PC-3 (cell line): ENCODE data around the gene ACAN. TPM values are rescaled to one million over a fixed set of nuclear protein-coding genes. Genes with fewer than 3 reads are reported as not detected.
A peak's percentile ranks its signal among the peaks of the same experiment; 100 is the strongest.

ENCODE experiments used
- ATAC-seq: fragments of 200-7000 bp; cut with Tn5 transposase; 2 replicates; pipeline ENCODE4 v1.9.1; 2020; ENCODE audit warnings: mild to moderate bottlenecking, moderate library complexity
- BruUV-seq: library from RNA; stranded (reverse); fragments of 400-500 nt; replicated peaks from 2 replicates; lab custom pipeline; 2021; lab: Mats Ljungman, UMichigan
- CTCF ChIA-PET: fragments of 300-600 bp; sonication (Branson Sonifier 250); formaldehyde crosslinking; loops from one replicate; lab custom pipeline; 2022; ENCODE audit warnings: antibody characterized with exemption; lab: Charles Lee
- POLR2A ChIA-PET: fragments of 300-600 bp; sonication (Branson Sonifier 250); formaldehyde crosslinking; loops from one replicate; lab custom pipeline; 2022; ENCODE audit warnings: antibody characterized with exemption; ENCODE audit not compliant: unreplicated experiment; lab: Charles Lee
- DNase-seq: peaks from one replicate; pipeline ENCODE4 v3.0.0-alpha.2; 2015
- H2AFZ ChIP-seq: fragments of 300-600 bp; sonication (generic); 2 replicates; pipeline ENCODE4 v1.6.0; 2016; ENCODE audit warnings: antibody characterized with exemption, low read length
- H3F3A ChIP-seq: fragments of 300-600 bp; sonication (generic); one replicate; pipeline ENCODE4 v1.6.0; 2017; ENCODE audit warnings: antibody characterized with exemption, low read length, control low read depth, mild to moderate bottlenecking; ENCODE audit not compliant: unreplicated experiment
- H3K27ac ChIP-seq: fragments of 300-600 bp; sonication (generic); 2 replicates; pipeline ENCODE4 v1.5.1; 2016; ENCODE audit warnings: mild to moderate bottlenecking, low read length
- H3K27me3 ChIP-seq: fragments of 300-600 bp; sonication (generic); 2 replicates; pipeline ENCODE4 v1.6.1; 2016; ENCODE audit warnings: low read length, mixed read lengths
- H3K36me3 ChIP-seq: fragments of 300-600 bp; sonication (generic); 2 replicates; pipeline ENCODE4 v1.6.1; 2016; ENCODE audit warnings: low read depth, mixed run types, low read length, mixed read lengths
- H3K4me1 ChIP-seq: fragments of 300-600 bp; sonication (generic); 2 replicates; pipeline ENCODE4 v1.5.1; 2016; ENCODE audit warnings: low read length; ENCODE audit not compliant: insufficient read depth
- H3K4me2 ChIP-seq: fragments of 300-600 bp; sonication (generic); 2 replicates; pipeline ENCODE4 v1.6.0; 2016; ENCODE audit warnings: low read length
- H3K4me3 ChIP-seq: fragments of 300-600 bp; sonication (generic); 2 replicates; pipeline ENCODE4 v1.5.1; 2016; ENCODE audit warnings: mild to moderate bottlenecking, low read length, mixed read lengths
- H3K79me2 ChIP-seq: fragments of 300-600 bp; sonication (generic); 2 replicates; pipeline ENCODE4 v1.6.1; 2017; ENCODE audit warnings: low read length, mixed read lengths
- H3K9ac ChIP-seq: fragments of 300-600 bp; sonication (generic); 2 replicates; pipeline ENCODE4 v1.6.0; 2016; ENCODE audit warnings: mild to moderate bottlenecking, low read length
- H3K9me2 ChIP-seq: fragments of 300-600 bp; sonication (generic); replicated peaks from 2 replicates; pipeline ENCODE4 v1.6.1; 2016; ENCODE audit warnings: mixed run types, low read length, mixed read lengths
- H3K9me3 ChIP-seq: fragments of 300-600 bp; sonication (generic); 2 replicates; pipeline ENCODE4 v1.6.1; 2016; ENCODE audit warnings: low read length, mixed read lengths
- H4K20me1 ChIP-seq: fragments of 300-600 bp; sonication (generic); 2 replicates; pipeline ENCODE4 v1.6.1; 2016; ENCODE audit warnings: low read length, mixed read lengths
- CTCF ChIP-seq: fragments of 300-600 bp; sonication (generic); conservative IDR thresholded peaks from 2 replicates; pipeline ENCODE4 v1.5.1; 2017; ENCODE audit warnings: antibody characterized with exemption, low read depth, mild to moderate bottlenecking, low read length
- EZH2 ChIP-seq: fragments of 300-600 bp; sonication (generic); IDR thresholded peaks from one replicate; pipeline ENCODE4 v1.6.1; 2017; ENCODE audit warnings: antibody characterized with exemption, mild to moderate bottlenecking, low read length; ENCODE audit not compliant: unreplicated experiment
- EZH2phosphoT487 ChIP-seq: fragments of 300-600 bp; sonication (generic); IDR thresholded peaks from 2 replicates; pipeline ENCODE4 v1.6.1; 2018; ENCODE audit warnings: mild to moderate bottlenecking, antibody characterized with exemption, low read length, borderline replicate concordance
- intact Hi-C: fragments of 100-400 bp; cut with micrococcal nuclease; formaldehyde crosslinking; loops from 2 replicates; pipeline ENCODE4 v1.9.0; 2023
- total RNA-seq: library from RNA; depleted of rRNA; stranded (reverse); fragments of >200 nt; gene quantifications from 2 replicates; pipeline ENCODE4 v1.2.3, GENCODE V29; 2014

ACAN gene
- total RNA-seq, 1 experiment from 2014 or later = not detected

GRCh38 chr15:88805031-88805780 lies 2.0 kb downstream of the ACAN start:
- no peaks in the 10 kb centered on the region for H3K36me3 ChIP-seq
- no peak for DNase-seq
- ATAC-seq = no peak
- H3K4me3 ChIP-seq = no peak overlapping the region
- no peak for TF ChIP-seq EZH2phosphoT487
- no peak for TF ChIP-seq EZH2
- peak; percentile 26; the same call in 1 of the 2 replicates for TF ChIP-seq CTCF
- intact Hi-C loops = no loop called here
- no peaks in the 10 kb centered on the region for H3K9me2 ChIP-seq
- H3K9me3 ChIP-seq = no peaks in the 10 kb centered on the region
- H2AFZ ChIP-seq = no peak overlapping the region
- H3K27ac ChIP-seq = no peak overlapping the region
- H3K4me2 ChIP-seq = no peak overlapping the region
- peaks cover 16% of the 10 kb centered on the region for H3K27me3 ChIP-seq
- BruUV-seq = no TSS peak
- no peaks in the 10 kb centered on the region for H3F3A ChIP-seq
- H3K9ac ChIP-seq = no peak overlapping the region
- H3K4me1 ChIP-seq = peaks cover 7% of the 10 kb centered on the region
- CTCF ChIA-PET = interaction anchor here (0.5 kb wide), 1 partner anchor 197 kb away, joined by 4 read pairs; no protein-coding TSS in a partner anchor
- H3K79me2 ChIP-seq = no peaks in the 10 kb centered on the region
- POLR2A ChIA-PET = no interaction called here
- H4K20me1 ChIP-seq = no peaks in the 10 kb centered on the region

DNA sequence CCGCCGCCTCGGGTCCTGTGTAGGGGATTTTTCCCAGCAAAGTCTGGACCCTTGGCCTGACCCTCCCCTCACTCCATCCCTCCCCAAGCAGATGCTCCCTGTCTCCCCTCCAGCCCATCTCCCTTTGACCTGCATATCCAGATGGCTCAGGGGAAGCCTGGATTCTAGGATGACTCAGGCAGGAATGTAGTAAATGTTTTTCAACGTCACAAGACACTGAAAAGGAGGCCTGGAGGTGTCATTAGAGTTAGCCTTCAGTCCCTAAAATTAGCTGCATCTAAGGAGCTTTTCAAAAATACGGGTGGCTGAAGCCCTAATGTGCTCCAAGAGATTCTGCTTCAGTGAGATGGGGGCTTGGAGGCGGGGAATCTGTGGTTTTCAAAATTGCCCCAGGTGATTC lies 7.2 kb downstream of the ACAN start:
- no peaks in the 10 kb centered on the region for H4K20me1 ChIP-seq
- H3K4me3 ChIP-seq = no peak overlapping the region
- CTCF ChIA-PET = no interaction called here
- TF ChIP-seq EZH2 = no peak
- TF ChIP-seq CTCF = no peak
- TF ChIP-seq EZH2phosphoT487 = no peak
- H3K27me3 ChIP-seq = no peaks in the 10 kb centered on the region
- peak; percentile 53 for DNase-seq
- H3K4me1 ChIP-seq = peaks cover 11% of the 10 kb centered on the region
- no peak overlapping the region for H3K9ac ChIP-seq
- peak; percentile 54; the same call in 1 of the 2 replicates for ATAC-seq
- H3K9me2 ChIP-seq = no peaks in the 10 kb centered on the region
- intact Hi-C loops = no loop called here
- H3K27ac ChIP-seq = no peak overlapping the region
- H2AFZ ChIP-seq = no peak overlapping the region
- H3F3A ChIP-seq = no peaks in the 10 kb centered on the region
- H3K4me2 ChIP-seq = no peak overlapping the region
- no peaks in the 10 kb centered on the region for H3K9me3 ChIP-seq
- H3K79me2 ChIP-seq = no peaks in the 10 kb centered on the region
- H3K36me3 ChIP-seq = no peaks in the 10 kb centered on the region
- no TSS peak for BruUV-seq
- POLR2A ChIA-PET = no interaction called here

GRCh38 chr15:88812133-88812532 lies 8.9 kb downstream of the ACAN start:
- no peak overlapping the region for H3K4me3 ChIP-seq
- TF ChIP-seq EZH2 (no peak), EZH2phosphoT487 (no peak), CTCF (no peak)
- H3K9ac ChIP-seq = no peak overlapping the region
- H3F3A ChIP-seq = no peaks in the 10 kb centered on the region
- H3K36me3 ChIP-seq = no peaks in the 10 kb centered on the region
- ATAC-seq (no peak), DNase-seq (no peak)
- H3K9me3 ChIP-seq = no peaks in the 10 kb centered on the region
- 0 out of 2 replicates have a peak, but pooled peaks cover 5% of the 10 kb centered on the region for H3K27me3 ChIP-seq
- H3K4me1 ChIP-seq = peaks cover 11% of the 10 kb centered on the region
- no peaks in the 10 kb centered on the region for H4K20me1 ChIP-seq
- H3K9me2 ChIP-seq = no peaks in the 10 kb centered on the region
- no peak overlapping the region for H3K4me2 ChIP-seq
- H3K79me2 ChIP-seq = no peaks in the 10 kb centered on the region
- no peak overlapping the region for H3K27ac ChIP-seq
- no TSS peak for BruUV-seq
- no peak overlapping the region for H2AFZ ChIP-seq
- intact Hi-C loops = no loop called here
- POLR2A ChIA-PET = no interaction called here
- CTCF ChIA-PET = no interaction called here
